AG10803 (cell line): ENCODE results near the gene ZBTB8B.
"Not testable (repeated sequence)": the region's sequence is repeated elsewhere in the genome, so short reads cannot be mapped to it uniquely, and the experiment has no call there.

Experiments
- DNase-seq: peaks from one replicate; pipeline ENCODE4 v3.0.0; 2010; ENCODE audit warnings: low read depth
- H3K4me3 ChIP-seq: 2 replicates; pipeline ENCODE4 v1.5.1; 2011; ENCODE audit warnings: mild to moderate bottlenecking, low read length, control low read depth
- TF ChIP-seq, protein P1 (sequence below): conservative IDR thresholded peaks from 2 replicates; pipeline ENCODE4 v1.5.1; 2011; ENCODE audit warnings: mild to moderate bottlenecking, low read length, control low read depth, inconsistent platforms

The ZBTB8B gene

DNA sequence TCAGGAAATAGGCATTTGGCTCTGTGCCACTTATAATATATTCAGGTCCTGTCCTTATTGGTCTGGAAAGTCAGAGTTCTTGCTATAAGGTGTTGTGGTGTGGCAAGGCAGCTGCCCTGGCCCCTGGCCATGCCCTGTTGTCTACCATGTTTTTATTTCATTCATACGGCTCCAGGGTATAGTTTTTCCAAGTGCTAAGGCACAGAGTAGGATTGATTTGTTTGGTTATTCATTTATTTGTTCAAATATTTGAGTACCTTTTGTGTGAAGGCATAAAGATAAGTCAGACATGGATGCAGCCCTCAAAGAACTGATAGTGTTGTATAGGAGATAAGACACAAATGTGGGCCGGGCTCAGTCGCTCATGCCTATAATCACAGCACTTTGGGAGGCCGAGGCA is 10.1 kb downstream of the ZBTB8B start:
- H3K4me3 ChIP-seq: no peak overlapping the region
- no peak for DNase-seq
- TF ChIP-seq, protein P1, sequence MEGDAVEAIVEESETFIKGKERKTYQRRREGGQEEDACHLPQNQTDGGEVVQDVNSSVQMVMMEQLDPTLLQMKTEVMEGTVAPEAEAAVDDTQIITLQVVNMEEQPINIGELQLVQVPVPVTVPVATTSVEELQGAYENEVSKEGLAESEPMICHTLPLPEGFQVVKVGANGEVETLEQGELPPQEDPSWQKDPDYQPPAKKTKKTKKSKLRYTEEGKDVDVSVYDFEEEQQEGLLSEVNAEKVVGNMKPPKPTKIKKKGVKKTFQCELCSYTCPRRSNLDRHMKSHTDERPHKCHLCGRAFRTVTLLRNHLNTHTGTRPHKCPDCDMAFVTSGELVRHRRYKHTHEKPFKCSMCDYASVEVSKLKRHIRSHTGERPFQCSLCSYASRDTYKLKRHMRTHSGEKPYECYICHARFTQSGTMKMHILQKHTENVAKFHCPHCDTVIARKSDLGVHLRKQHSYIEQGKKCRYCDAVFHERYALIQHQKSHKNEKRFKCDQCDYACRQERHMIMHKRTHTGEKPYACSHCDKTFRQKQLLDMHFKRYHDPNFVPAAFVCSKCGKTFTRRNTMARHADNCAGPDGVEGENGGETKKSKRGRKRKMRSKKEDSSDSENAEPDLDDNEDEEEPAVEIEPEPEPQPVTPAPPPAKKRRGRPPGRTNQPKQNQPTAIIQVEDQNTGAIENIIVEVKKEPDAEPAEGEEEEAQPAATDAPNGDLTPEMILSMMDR: no peak

- DNase-seq: no peak
- no peak overlapping the region for H3K4me3 ChIP-seq
- TF ChIP-seq, protein P1: no peak
Measured at GRCh38 chr1:32480003-32480402, 15.1 kb downstream of the ZBTB8B start.

DNA sequence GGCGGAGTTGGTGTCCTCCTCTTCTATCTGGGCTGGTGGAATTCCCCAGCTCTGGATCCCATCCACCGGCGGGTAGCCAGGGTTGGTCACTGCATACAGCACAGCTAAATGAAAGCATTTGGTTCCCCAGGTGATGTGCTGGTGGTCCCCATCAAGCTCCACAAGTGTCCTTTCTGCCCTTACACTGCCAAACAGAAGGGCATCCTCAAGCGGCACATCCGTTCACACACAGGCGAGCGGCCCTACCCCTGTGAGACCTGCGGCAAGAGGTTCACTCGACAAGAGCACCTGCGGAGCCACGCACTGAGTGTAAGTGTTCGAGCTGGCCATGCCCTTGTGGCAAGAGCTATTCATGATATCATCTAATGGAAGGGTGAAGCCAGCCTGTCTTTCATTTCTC is 15.9 kb downstream of the ZBTB8B start:
- TF ChIP-seq, protein P1: no peak
- no peak overlapping the region for H3K4me3 ChIP-seq
- no peak for DNase-seq

DNA sequence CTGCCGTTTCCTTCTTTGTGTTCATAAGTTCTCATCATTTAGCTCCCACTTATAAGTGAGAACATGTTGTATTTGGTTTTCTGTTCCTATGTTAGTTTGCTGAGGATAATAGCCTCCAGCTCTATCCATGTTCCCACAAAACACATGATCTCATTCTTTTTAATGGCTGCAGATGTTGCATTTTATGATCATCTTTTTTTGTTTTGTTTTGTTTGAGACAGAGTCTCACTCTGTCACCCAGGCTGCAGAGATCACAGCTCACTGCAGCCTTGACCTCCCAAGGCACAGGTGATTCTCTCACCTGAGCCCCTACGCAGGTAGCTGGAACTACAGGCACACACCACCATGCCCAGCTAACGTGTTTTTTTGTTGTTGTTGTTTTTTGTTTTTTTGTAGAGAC is 16.9 kb downstream of the ZBTB8B start:
- H3K4me3 ChIP-seq, DNase-seq: not testable (repeated sequence)

DNA sequence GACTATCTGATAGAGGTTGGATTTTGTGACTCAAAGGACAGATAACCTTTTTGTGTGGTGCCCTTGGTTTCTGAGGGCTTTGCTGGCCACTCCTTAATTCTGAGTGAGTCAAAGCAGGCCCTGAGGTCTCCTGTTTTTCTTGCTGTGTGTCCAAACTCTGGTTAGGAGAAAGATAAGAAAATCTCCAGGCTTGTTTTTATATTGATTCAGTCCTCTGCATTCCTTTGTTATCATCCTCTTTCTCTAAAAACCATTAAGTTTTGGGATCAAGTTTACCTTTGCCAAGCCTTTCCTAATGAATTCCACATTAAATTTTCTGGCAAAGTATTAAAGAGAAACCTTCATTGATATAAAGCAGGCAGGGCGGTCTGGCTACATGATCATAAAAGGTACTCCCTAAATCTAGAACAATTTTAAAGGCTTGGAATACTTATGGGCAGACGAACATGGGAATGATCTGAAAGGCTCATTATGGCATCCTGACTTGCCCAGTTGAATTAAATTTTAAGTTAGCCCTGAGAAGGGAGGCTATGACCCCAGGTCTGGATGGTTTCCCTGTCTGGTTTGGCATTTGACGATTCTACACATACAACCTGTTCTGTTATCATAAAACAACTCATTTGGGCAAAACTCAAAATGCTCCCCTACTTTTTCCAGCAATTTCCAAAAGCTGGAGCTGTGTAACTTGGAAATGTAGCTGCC is 20.8 kb downstream of the ZBTB8B start:
- TF ChIP-seq, protein P1: no peak
- no peak for DNase-seq
- no peak overlapping the region for H3K4me3 ChIP-seq

- TF ChIP-seq, protein P1: no peak
- H3K4me3 ChIP-seq: no peak overlapping the region
- DNase-seq: no peak
Measured at GRCh38 chr1:32486463-32487113, 21.7 kb downstream of the ZBTB8B start.

DNA sequence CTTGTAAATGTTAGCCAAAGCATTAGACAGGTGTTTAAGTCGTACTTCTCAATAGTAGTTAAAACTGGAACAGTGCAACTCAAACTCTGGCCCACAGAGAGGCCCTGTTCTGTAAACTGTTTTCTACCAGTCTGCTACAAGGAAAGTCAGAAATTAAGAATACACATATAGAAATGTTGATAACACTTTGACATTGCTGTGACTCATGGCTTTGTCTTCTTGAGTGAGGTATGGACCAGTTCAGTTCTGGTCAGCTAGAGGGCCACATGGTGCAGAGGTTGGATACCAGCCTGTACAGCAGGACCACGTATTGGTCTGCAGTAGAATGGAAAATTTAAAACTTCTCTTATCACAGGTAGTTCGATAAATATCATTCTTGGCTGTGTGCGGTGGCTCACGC is 22.3 kb downstream of the ZBTB8B start:
- TF ChIP-seq, protein P1: no peak
- no peak overlapping the region for H3K4me3 ChIP-seq
- DNase-seq: no peak
